CD14-positive monocyte (primary cell): ENCODE data around the gene PPOX. TPM values are rescaled to one million over a fixed set of nuclear protein-coding genes. Genes with fewer than 3 reads are reported as not detected.

Experiments
- DNase-seq, 3 donors: peaks; one replicate each; pipeline ENCODE4 v3.0.0-alpha.2; 2011 to 2022
- H2AFZ ChIP-seq: 2 replicates; pipeline ENCODE4 v1.6.0; 2012; ENCODE audit warnings: mild to moderate bottlenecking, low read depth, low read length, inconsistent platforms; ENCODE audit not compliant: insufficient read depth, poor library complexity, severe bottlenecking
- H3K27ac ChIP-seq, 2 donors: 1 replicate in 1 of 2; 2 replicates in 1 of 2; pipeline ENCODE4 v1.5.1; 2012 to 2013; ENCODE audit warnings: low read length in 2 of 2, control low read depth in 1 of 2, inconsistent platforms in 1 of 2, low read depth in 1 of 2, mild to moderate bottlenecking in 1 of 2
- H3K27me3 ChIP-seq, 2 donors: one replicate each; pipeline versions ENCODE4 v1.6.0 to v1.6.1; 2011 to 2013; ENCODE audit warnings: low read length in 2 of 2; ENCODE audit not compliant: control insufficient read depth in 2 of 2, insufficient read depth in 2 of 2
- H3K36me3 ChIP-seq, 2 donors: replicated peaks in 1 of 2; 1 replicate in 1 of 2; 2 replicates in 1 of 2; pipeline versions ENCODE4 v1.5.1 to v1.6.1; 2012 to 2013; ENCODE audit warnings: low read length in 2 of 2, control low read depth in 1 of 2, inconsistent platforms in 1 of 2, mild to moderate bottlenecking in 1 of 2; ENCODE audit not compliant: insufficient read depth in 2 of 2, control insufficient read depth in 1 of 2
- H3K4me1 ChIP-seq, 2 donors: 1 replicate in 1 of 2; 2 replicates in 1 of 2; pipeline versions ENCODE4 v1.5.1 to v1.6.1; 2012 to 2013; ENCODE audit warnings: low read length in 2 of 2, control low read depth in 1 of 2, inconsistent platforms in 1 of 2, mild to moderate bottlenecking in 1 of 2, moderate library complexity in 1 of 2; ENCODE audit not compliant: insufficient read depth in 2 of 2, control insufficient read depth in 1 of 2
- H3K4me2 ChIP-seq: replicated peaks from 2 replicates; pipeline ENCODE3; 2012; ENCODE audit warnings: low read length, moderate library complexity, mild to moderate bottlenecking; ENCODE audit not compliant: poor library complexity, severe bottlenecking; ENCODE audit errors: extremely low read depth
- H3K4me3 ChIP-seq, 3 experiments: fragments of 200-600 bp in 1 of 3; sonication (generic) in 1 of 3; replicated peaks in 1 of 3; 1 replicate in 2 of 3; 2 replicates in 1 of 3; pipeline ENCODE4 v1.5.1; 2011 to 2013; ENCODE audit warnings: low read length in 3 of 3, mild to moderate bottlenecking in 3 of 3, control low read depth in 2 of 3, low read depth in 2 of 3, inconsistent platforms in 1 of 3, moderate library complexity in 1 of 3
- H3K79me2 ChIP-seq: 2 replicates; pipeline ENCODE4 v1.6.0; 2012; ENCODE audit warnings: mild to moderate bottlenecking, control low read depth, inconsistent platforms, low read length, moderate library complexity; ENCODE audit not compliant: insufficient read depth
- H3K9ac ChIP-seq: 2 replicates; pipeline ENCODE4 v1.6.0; 2017; ENCODE audit warnings: low read length, mild to moderate bottlenecking; ENCODE audit not compliant: insufficient read depth, poor library complexity, severe bottlenecking
- H3K9me3 ChIP-seq, 2 donors: replicated peaks in 1 of 2; 1 replicate in 1 of 2; 2 replicates in 1 of 2; pipeline versions ENCODE4 v1.5.1 to v1.6.1; 2012 to 2013; ENCODE audit warnings: low read length in 2 of 2, control low read depth in 1 of 2; ENCODE audit not compliant: control insufficient read depth in 1 of 2, insufficient read depth in 1 of 2
- H4K20me1 ChIP-seq: 2 replicates; pipeline ENCODE4 v1.6.0; 2012; ENCODE audit warnings: mild to moderate bottlenecking, low read length, control low read depth, moderate library complexity; ENCODE audit not compliant: insufficient read depth
- H3K27ac Mint-ChIP-seq, 7 donors: one replicate each; pipeline ENCODE4 v1.8.0; 2020; ENCODE audit warnings: mild to moderate bottlenecking in 7 of 7, mixed read lengths in 7 of 7, moderate library complexity in 6 of 7, inconsistent platforms in 2 of 7
- H3K27me3 Mint-ChIP-seq, 3 donors: one replicate each; pipeline ENCODE4 v1.8.0; 2021 to 2022; ENCODE audit warnings: low read depth in 3 of 3, mild to moderate bottlenecking in 3 of 3, mixed read lengths in 3 of 3, moderate library complexity in 3 of 3, inconsistent platforms in 1 of 3
- H3K36me3 Mint-ChIP-seq, 2 donors: one replicate each; pipeline ENCODE4 v1.8.0; 2020; ENCODE audit warnings: mixed read lengths in 2 of 2, inconsistent platforms in 1 of 2, mild to moderate bottlenecking in 1 of 2
- H3K4me1 Mint-ChIP-seq: one replicate; pipeline ENCODE4 v1.8.0; 2020; ENCODE audit warnings: mild to moderate bottlenecking, mixed read lengths
- H3K4me3 Mint-ChIP-seq, 2 donors: one replicate each; pipeline ENCODE4 v1.8.0; 2020; ENCODE audit warnings: mild to moderate bottlenecking in 2 of 2, mixed read lengths in 2 of 2, moderate library complexity in 1 of 2
- H3K9me3 Mint-ChIP-seq, 7 donors: one replicate each; pipeline ENCODE4 v1.8.0; 2020 to 2022; ENCODE audit warnings: mixed read lengths in 7 of 7, mild to moderate bottlenecking in 6 of 7, moderate library complexity in 6 of 7, inconsistent platforms in 2 of 7
- WGBS: methylation state at CpG from one replicate; pipeline ENCODE4 v1.1.5; 2013; ENCODE audit warnings: missing lambda C conversion rate; ENCODE audit not compliant: insufficient coverage; 5-methylcytosine and 5-hydroxymethylcytosine counted together
- intact Hi-C, 2 donors: fragments of 100-400 bp; cut with micrococcal nuclease; formaldehyde crosslinking; loops; one replicate each; pipeline versions ENCODE4 v1.15.0 to v1.15.1; 2023
- polyA plus RNA-seq, 3 donors: library from polyadenylated mRNA; depleted of rRNA in 1 of 3; unstranded in 2 of 3; stranded (reverse) in 1 of 3; fragments of 300-500 nt in 2 of 3; fragments of >200 nt in 1 of 3; fragmentation: Illumina TruSeq in 2 of 3; gene quantifications; 1 replicate in 2 of 3; 2 replicates in 1 of 3; pipeline ENCODE4 v1.2.3, GENCODE V29; 2012 to 2021
- TF ChIP-seq, protein P1 (sequence below): fragments of 200-600 bp; IDR thresholded peaks from one replicate; pipeline ENCODE4 v1.8.0; 2022; ENCODE audit warnings: antibody characterized with exemption, mild to moderate bottlenecking

PPOX gene
- polyA plus RNA-seq, 3 donors: 10.5 to 42.6 (median 10.8) TPM

DNA sequence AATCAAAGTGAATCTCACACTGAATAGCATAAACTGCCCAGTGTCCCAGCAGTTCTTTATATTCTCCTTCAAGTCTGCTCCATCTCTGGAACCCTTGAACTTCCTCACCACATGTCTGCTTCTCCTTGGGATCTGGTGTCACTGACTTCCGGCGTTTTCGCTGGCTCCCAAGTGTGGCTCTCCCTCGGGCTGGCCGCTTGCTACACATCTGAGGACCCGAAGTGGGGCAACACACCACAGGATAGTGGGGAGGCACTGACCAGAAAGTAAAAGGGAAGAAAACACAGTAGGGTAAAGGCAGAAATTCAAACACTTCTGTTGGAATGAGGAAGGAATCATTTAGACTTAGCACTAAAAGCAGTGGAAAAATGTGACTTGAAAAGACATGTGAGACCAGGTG, 43.3 kb upstream of the PPOX start:
- TF ChIP-seq, protein P1, sequence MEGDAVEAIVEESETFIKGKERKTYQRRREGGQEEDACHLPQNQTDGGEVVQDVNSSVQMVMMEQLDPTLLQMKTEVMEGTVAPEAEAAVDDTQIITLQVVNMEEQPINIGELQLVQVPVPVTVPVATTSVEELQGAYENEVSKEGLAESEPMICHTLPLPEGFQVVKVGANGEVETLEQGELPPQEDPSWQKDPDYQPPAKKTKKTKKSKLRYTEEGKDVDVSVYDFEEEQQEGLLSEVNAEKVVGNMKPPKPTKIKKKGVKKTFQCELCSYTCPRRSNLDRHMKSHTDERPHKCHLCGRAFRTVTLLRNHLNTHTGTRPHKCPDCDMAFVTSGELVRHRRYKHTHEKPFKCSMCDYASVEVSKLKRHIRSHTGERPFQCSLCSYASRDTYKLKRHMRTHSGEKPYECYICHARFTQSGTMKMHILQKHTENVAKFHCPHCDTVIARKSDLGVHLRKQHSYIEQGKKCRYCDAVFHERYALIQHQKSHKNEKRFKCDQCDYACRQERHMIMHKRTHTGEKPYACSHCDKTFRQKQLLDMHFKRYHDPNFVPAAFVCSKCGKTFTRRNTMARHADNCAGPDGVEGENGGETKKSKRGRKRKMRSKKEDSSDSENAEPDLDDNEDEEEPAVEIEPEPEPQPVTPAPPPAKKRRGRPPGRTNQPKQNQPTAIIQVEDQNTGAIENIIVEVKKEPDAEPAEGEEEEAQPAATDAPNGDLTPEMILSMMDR: no peak
- peaks cover 71% of the 10 kb centered on the region for H3K4me1 Mint-ChIP-seq
- peaks cover 42% of the 10 kb centered on the region for H4K20me1 ChIP-seq
- intact Hi-C loops: no loop called here
- 94% methylated on average over 6 of the region's 6 CpGs for WGBS
- H3K4me3 Mint-ChIP-seq: no peak overlapping the region
- no peak overlapping the region for H3K4me2 ChIP-seq
- no peak for DNase-seq
- H3K36me3 ChIP-seq: peaks cover 42 to 74% of the 10 kb centered on the region in 2 donors
- peaks cover 64 to 70% of the 10 kb centered on the region in 2 donors for H3K4me1 ChIP-seq
- no peak overlapping the region for H2AFZ ChIP-seq
- H3K9ac ChIP-seq: no peak overlapping the region
- no peak overlapping the region for H3K4me3 ChIP-seq
- H3K79me2 ChIP-seq: peaks cover 72% of the 10 kb centered on the region
- peak overlapping the region; percentile 76 to 94 (median 89) for H3K27ac Mint-ChIP-seq
- peaks cover 0 to 1% (median 0%) of the 10 kb centered on the region in 3 donors for H3K27me3 Mint-ChIP-seq
- peak overlapping the region; percentile 27 to 99 for H3K27ac ChIP-seq
- H3K9me3 Mint-ChIP-seq: peaks cover 0 to 2% (median 0%) of the 10 kb centered on the region in 7 donors
- H3K36me3 Mint-ChIP-seq: peaks cover 58 to 68% of the 10 kb centered on the region in 2 donors
- H3K27me3 ChIP-seq: no peaks in the 10 kb centered on the region
- H3K9me3 ChIP-seq: no peaks in the 10 kb centered on the region

DNA sequence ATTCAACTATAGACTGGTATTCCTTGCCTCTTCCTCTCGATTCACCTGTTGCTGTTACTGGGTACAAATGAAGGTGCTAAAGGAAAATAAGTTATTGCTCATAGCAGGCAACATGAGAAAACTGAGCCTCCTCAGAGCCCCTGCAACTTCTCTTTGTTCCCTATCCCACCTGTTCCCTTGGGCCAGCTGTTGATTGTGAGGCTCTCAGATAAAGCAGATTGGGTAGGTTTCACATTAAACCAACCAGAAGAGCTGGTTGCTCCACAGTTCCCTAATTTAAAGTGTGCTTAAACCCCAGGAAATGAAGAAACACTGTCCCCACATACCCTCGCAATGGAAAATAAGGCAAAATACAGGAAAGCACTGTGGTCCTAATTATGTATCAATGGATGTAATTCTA, 38.6 kb upstream of the PPOX start:
- Histone ChIP-seq H4K20me1 (peaks cover 48% of the 10 kb centered on the region), H3K4me3 (peak overlapping the region in 1 of 3 experiments; percentile 52), H2AFZ (no peak overlapping the region), H3K9ac (no peak overlapping the region), H3K36me3 (peaks cover 38 to 79% of the 10 kb centered on the region in 2 donors), H3K79me2 (peaks cover 87% of the 10 kb centered on the region), H3K4me1 (peaks cover 46 to 65% of the 10 kb centered on the region in 2 donors), H3K27ac (peak overlapping the region in 1 of 2 donors; percentile 75), H3K27me3 (no peaks in the 10 kb centered on the region), H3K4me2 (peak overlapping the region; percentile 67), H3K9me3 (no peaks in the 10 kb centered on the region)
- no CpG with 5 or more reads among the region's 2 CpGs for WGBS
- H3K27ac Mint-ChIP-seq: peak overlapping the region; percentile 61 to 88 (median 81)
- peaks cover 64% of the 10 kb centered on the region for H3K4me1 Mint-ChIP-seq
- TF ChIP-seq, protein P1: no peak
- H3K27me3 Mint-ChIP-seq: peaks cover 0 to 2% (median 1%) of the 10 kb centered on the region in 3 donors
- peak in 2 of 3 donors; percentile 24 to 53 for DNase-seq
- peak overlapping the region in 1 of 2 donors; percentile 47 for H3K4me3 Mint-ChIP-seq
- peaks cover 63 to 71% of the 10 kb centered on the region in 2 donors for H3K36me3 Mint-ChIP-seq
- peaks cover 0 to 2% (median 0%) of the 10 kb centered on the region in 7 donors for H3K9me3 Mint-ChIP-seq
- intact Hi-C loops: no loop called here
